GM18907 (cell line): ENCODE measurements around the gene ATP8B1.
A peak's percentile ranks its signal among the peaks of the same experiment; 100 is the strongest.

Experiments used
- ATAC-seq: cut with Tn5 transposase; IDR thresholded peaks from one replicate; pipeline ENCODE4 v1.9.1; 2021; ENCODE audit warnings: mild to moderate bottlenecking, moderate library complexity; ENCODE audit not compliant: unreplicated experiment

Gene ATP8B1

GRCh38 chr18:57794951-57795728 lies 8.0 kb downstream of the ATP8B1 start:
- ATAC-seq: no peak

- ATAC-seq: no peak
Observed at GRCh38 chr18:57793302-57793986, 9.7 kb downstream of the ATP8B1 start.

- no peak for ATAC-seq
Observed at GRCh38 chr18:57792631-57793301, 10.3 kb downstream of the ATP8B1 start.

GRCh38 chr18:57791911-57792310 lies 11.2 kb downstream of the ATP8B1 start:
- ATAC-seq: no peak

GRCh38 chr18:57791192-57791591 lies 11.9 kb downstream of the ATP8B1 start:
- ATAC-seq: no peak

GRCh38 chr18:57790316-57790715 lies 12.8 kb downstream of the ATP8B1 start:
- no peak for ATAC-seq

- no peak for ATAC-seq
Observed at GRCh38 chr18:57789759-57790158, 13.4 kb downstream of the ATP8B1 start.

- ATAC-seq: no peak
Observed at GRCh38 chr18:57789090-57789489, 14.0 kb downstream of the ATP8B1 start.

GRCh38 chr18:57787068-57787685 lies 15.9 kb downstream of the ATP8B1 start:
- ATAC-seq: no peak

- ATAC-seq: no peak
Observed at GRCh38 chr18:57785751-57786437, 17.2 kb downstream of the ATP8B1 start.

- no peak for ATAC-seq
Observed at GRCh38 chr18:57784801-57785114, 18.4 kb downstream of the ATP8B1 start.

GRCh38 chr18:57784034-57784800 lies 18.9 kb downstream of the ATP8B1 start:
- no peak for ATAC-seq

GRCh38 chr18:57782049-57782448 lies 21.1 kb downstream of the ATP8B1 start:
- ATAC-seq: no peak

- peak; percentile 87 for ATAC-seq
Observed at GRCh38 chr18:57780706-57781347, 22.3 kb downstream of the ATP8B1 start.

- no peak for ATAC-seq
Observed at GRCh38 chr18:57780318-57780705, 22.8 kb downstream of the ATP8B1 start.

GRCh38 chr18:57776767-57777166 lies 26.3 kb downstream of the ATP8B1 start:
- no peak for ATAC-seq

GRCh38 chr18:57776354-57776753 lies 26.8 kb downstream of the ATP8B1 start:
- no peak for ATAC-seq

- no peak for ATAC-seq
Observed at GRCh38 chr18:57775937-57776336, 27.2 kb downstream of the ATP8B1 start.

GRCh38 chr18:57772387-57772799 lies 30.7 kb downstream of the ATP8B1 start:
- no peak for ATAC-seq

- ATAC-seq: no peak
Observed at GRCh38 chr18:57771626-57772025, 31.5 kb downstream of the ATP8B1 start.
